ENCODE data around the gene SPEN. TPM values are rescaled to one million over a fixed set of nuclear protein-coding genes. Genes with fewer than 3 reads are reported as not detected.

The SPEN gene
- polyA plus RNA-seq, 1 donor (not counting 4 experiments of a cell fraction or from before 2014, with no cell fraction given) = 8.9 TPM

GRCh38 chr1:15989776-15990175 is 142.3 kb downstream of the SPEN start:
- no peaks in the 10 kb centered on the region for H3K9me1 ChIP-seq (ENCODE audit: control insufficient read depth, extremely low read depth, insufficient read depth, low read length)
- dilution Hi-C loops (cut with MboI; ENCODE audit: extremely low pct_ligation_motif_present, low sequenced_read_pairs) = no loop called here
- no peaks in the 10 kb centered on the region for H3K36me3 ChIP-seq (ENCODE audit: control insufficient read depth in 2 of 2, extremely low read depth in 1 of 2, insufficient read depth in 2 of 2, low read length in 2 of 2)
- H3K9me3 ChIP-seq (ENCODE audit: control insufficient read depth, low read depth, low read length) = no peaks in the 10 kb centered on the region
- H3K4me3 ChIP-seq (ENCODE audit: control insufficient read depth in 2 of 3, extremely low read depth in 1 of 3, insufficient read depth in 2 of 3, low read depth in 1 of 3, low read length in 3 of 3) = no peak overlapping the region
- TF ChIP-seq, protein P1, sequence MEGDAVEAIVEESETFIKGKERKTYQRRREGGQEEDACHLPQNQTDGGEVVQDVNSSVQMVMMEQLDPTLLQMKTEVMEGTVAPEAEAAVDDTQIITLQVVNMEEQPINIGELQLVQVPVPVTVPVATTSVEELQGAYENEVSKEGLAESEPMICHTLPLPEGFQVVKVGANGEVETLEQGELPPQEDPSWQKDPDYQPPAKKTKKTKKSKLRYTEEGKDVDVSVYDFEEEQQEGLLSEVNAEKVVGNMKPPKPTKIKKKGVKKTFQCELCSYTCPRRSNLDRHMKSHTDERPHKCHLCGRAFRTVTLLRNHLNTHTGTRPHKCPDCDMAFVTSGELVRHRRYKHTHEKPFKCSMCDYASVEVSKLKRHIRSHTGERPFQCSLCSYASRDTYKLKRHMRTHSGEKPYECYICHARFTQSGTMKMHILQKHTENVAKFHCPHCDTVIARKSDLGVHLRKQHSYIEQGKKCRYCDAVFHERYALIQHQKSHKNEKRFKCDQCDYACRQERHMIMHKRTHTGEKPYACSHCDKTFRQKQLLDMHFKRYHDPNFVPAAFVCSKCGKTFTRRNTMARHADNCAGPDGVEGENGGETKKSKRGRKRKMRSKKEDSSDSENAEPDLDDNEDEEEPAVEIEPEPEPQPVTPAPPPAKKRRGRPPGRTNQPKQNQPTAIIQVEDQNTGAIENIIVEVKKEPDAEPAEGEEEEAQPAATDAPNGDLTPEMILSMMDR (optimal IDR thresholded peaks at IDR 0.05 in 1 of 3, IDR thresholded peaks at IDR 0.05 in 1 of 3, conservative IDR thresholded peaks at IDR 0.05 in 1 of 3; ENCODE audit: extremely low read depth in 1 of 3, insufficient read depth in 2 of 3, low read length in 3 of 3) = no peak
- no peak for TF ChIP-seq EZH2 (IDR thresholded peaks at IDR 0.05; ENCODE audit: low read length)
- H4K20me1 ChIP-seq (ENCODE audit: control insufficient read depth, extremely low read depth, insufficient read depth, low read length) = no peaks in the 10 kb centered on the region
- peaks cover 2% of the 10 kb centered on the region for H3K4me1 ChIP-seq (ENCODE audit: control insufficient read depth, extremely low read depth, insufficient read depth, low read length)
- H2AFZ ChIP-seq (ENCODE audit: control insufficient read depth, low read length) = no peak overlapping the region
- no peak for DNase-seq (ENCODE audit: low read depth, low spot score)
- H3K9ac ChIP-seq (ENCODE audit: control insufficient read depth, extremely low read depth, insufficient read depth, low read length) = no peak overlapping the region
- H3K4me2 ChIP-seq (ENCODE audit: control insufficient read depth, extremely low read depth, insufficient read depth, low read depth, low read length) = no peak overlapping the region
- no peaks in the 10 kb centered on the region for H3K79me2 ChIP-seq (ENCODE audit: control insufficient read depth, insufficient read depth, low read length)
- no peak overlapping the region for H3K27ac ChIP-seq (ENCODE audit: control insufficient read depth, insufficient read depth, low read length)
- H3K27me3 ChIP-seq (ENCODE audit: control insufficient read depth, extremely low read depth, insufficient read depth, low read length) = no peaks in the 10 kb centered on the region
- no peak for FAIRE-seq

Small RNAs within 50 kb of the gene (small RNA-seq; reads per million reads assigned to genes)
- gene AL034555.1 (ENCODE audit: insufficient read length in 3 of 3, low read depth in 3 of 3, low replicate concordance in 1 of 3) = 0 reads per million in 3 experiments
- gene AL355994.1 (ENCODE audit: insufficient read length in 3 of 3, low read depth in 3 of 3, low replicate concordance in 1 of 3) = 0 reads per million in 3 experiments
- 0 reads per million in 3 experiments for gene AL355994.5 (ENCODE audit: insufficient read length in 3 of 3, low read depth in 3 of 3, low replicate concordance in 1 of 3)

Other genes with a start within 250 kb of the SPEN start
- gene DDI2, start 230.2 kb upstream of the SPEN start, polyA plus RNA-seq = 7.8 to 12.6 TPM (median 11.5 TPM) in 3 replicates
- 30.0 to 51.0 TPM (median 32.1 TPM) in 3 replicates for gene PLEKHM2, start 163.4 kb upstream of the SPEN start, polyA plus RNA-seq
- 0.28 to 0.80 TPM (median 0.46 TPM) in 3 replicates for gene SLC25A34, start 111.4 kb upstream of the SPEN start, polyA plus RNA-seq
- gene TMEM82, start 105.2 kb upstream of the SPEN start, polyA plus RNA-seq = not detected in 3 replicates
- 144 to 223 TPM (median 185 TPM) in 3 replicates for gene FBLIM1, start 88.9 kb upstream of the SPEN start, polyA plus RNA-seq
- gene UQCRHL, start 40.1 kb upstream of the SPEN start, polyA plus RNA-seq = 2.6 to 14.0 TPM (median 4.6 TPM) in 3 replicates
- gene ZBTB17, start 128.4 kb downstream of the SPEN start, polyA plus RNA-seq = 18.4 to 46.0 TPM (median 19.7 TPM) in 3 replicates
- not detected in 3 replicates for gene SRARP, start 156.5 kb downstream of the SPEN start, polyA plus RNA-seq
- 0.03 to 0.05 TPM in 2 of 3 replicates, not detected in the other for gene HSPB7, start 170.3 kb downstream of the SPEN start, polyA plus RNA-seq
- not detected in 3 replicates for gene CLCNKA, start 174.3 kb downstream of the SPEN start, polyA plus RNA-seq
- gene CLCNKB, start 196.1 kb downstream of the SPEN start, polyA plus RNA-seq = 0.10 TPM in 1 of 3 replicates, not detected in the others
- 0.31 to 0.64 TPM (median 0.56 TPM) in 3 replicates for gene FAM131C, start 225.9 kb downstream of the SPEN start, polyA plus RNA-seq

All from keratinocyte (primary cell).